Effector memory CD8-positive, alpha-beta T cell (primary cell): ENCODE results near the gene CACNA1C.
"Not testable (repeated sequence)": the region's sequence is repeated elsewhere in the genome, so short reads cannot be mapped to it uniquely, and the experiment has no call there.

Experiments used
- ATAC-seq: fragments of 150-1000 bp; cut with Tn5 transposase; replicated peaks from 2 replicates; pipeline ENCODE4 v1.10.0; 2021; ENCODE audit warnings: mild to moderate bottlenecking, moderate library complexity
- DNase-seq, 3 experiments: peaks; one replicate each; pipeline ENCODE4 v3.0.0; 2021
- H3K27ac Mint-ChIP-seq, 2 donors: one replicate each; pipeline ENCODE4 v1.8.0; 2022; ENCODE audit warnings: mild to moderate bottlenecking in 2 of 2, mixed read lengths in 2 of 2, moderate library complexity in 2 of 2
- H3K27me3 Mint-ChIP-seq, 2 donors: one replicate each; pipeline ENCODE4 v1.8.0; 2022; ENCODE audit warnings: mixed read lengths in 2 of 2
- H3K36me3 Mint-ChIP-seq: one replicate; pipeline ENCODE4 v1.8.0; 2022; ENCODE audit warnings: mild to moderate bottlenecking, moderate library complexity, mixed read lengths; ENCODE audit not compliant: insufficient read depth
- H3K4me1 Mint-ChIP-seq, 2 donors: one replicate each; pipeline ENCODE4 v1.8.0; 2022; ENCODE audit warnings: low read depth in 2 of 2, mixed read lengths in 2 of 2
- H3K4me3 Mint-ChIP-seq, 2 donors: one replicate each; pipeline ENCODE4 v1.8.0; 2022; ENCODE audit warnings: mild to moderate bottlenecking in 2 of 2, mixed read lengths in 2 of 2, moderate library complexity in 2 of 2
- H3K9me3 Mint-ChIP-seq, 2 donors: one replicate each; pipeline ENCODE4 v1.8.0; 2022; ENCODE audit warnings: mixed read lengths in 2 of 2

The CACNA1C gene

DNA sequence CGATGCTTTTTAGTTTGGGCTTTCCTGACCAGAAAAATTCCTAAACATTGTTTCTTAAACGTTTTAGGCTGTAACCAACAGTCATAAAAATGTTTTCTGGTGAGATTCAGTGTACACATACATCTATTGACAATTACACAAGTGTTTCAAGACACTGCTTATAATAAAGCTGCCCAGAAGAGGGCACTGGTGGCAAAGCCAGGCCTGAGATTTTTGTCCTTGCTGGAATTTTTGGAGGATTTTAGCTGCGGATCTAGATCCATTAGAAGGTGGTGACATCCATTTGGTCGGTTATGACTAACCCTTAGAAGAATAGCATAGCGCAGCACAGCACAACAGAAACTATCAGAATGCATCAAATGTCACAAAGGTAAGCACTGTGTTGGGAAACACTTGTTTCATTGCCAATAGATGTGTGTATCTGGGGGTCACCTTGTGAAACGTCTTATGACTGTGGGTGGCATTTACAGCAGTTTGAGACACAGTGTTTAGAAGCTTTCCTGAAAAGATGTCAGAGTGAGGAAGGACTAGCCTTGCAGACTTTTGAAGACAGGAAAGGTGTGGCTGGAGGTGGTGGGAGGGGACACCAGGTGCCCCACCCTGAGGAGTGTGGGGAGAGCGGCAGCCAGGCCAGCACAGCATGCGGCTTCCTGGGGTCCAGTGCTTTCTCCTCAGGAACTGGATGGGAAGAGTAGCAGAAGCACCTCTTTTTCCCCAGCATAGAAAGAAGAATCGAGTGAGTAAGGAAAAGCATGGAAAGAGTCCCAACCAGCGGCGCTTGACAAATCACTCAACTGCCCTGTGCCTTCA is 687.2 kb downstream of the CACNA1C start:
- Mint-ChIP-seq H3K4me3 (no peak overlapping the region), H3K27ac (peak overlapping the region in 1 of 2 donors; percentile 41), H3K27me3 (peaks cover 18 to 46% of the 10 kb centered on the region in 2 donors), H3K4me1 (peaks cover 4 to 5% of the 10 kb centered on the region in 2 donors), H3K9me3 (no peaks in the 10 kb centered on the region), H3K36me3 (no peaks in the 10 kb centered on the region)
- ATAC-seq, result no peak
- DNase-seq, result no peak

DNA sequence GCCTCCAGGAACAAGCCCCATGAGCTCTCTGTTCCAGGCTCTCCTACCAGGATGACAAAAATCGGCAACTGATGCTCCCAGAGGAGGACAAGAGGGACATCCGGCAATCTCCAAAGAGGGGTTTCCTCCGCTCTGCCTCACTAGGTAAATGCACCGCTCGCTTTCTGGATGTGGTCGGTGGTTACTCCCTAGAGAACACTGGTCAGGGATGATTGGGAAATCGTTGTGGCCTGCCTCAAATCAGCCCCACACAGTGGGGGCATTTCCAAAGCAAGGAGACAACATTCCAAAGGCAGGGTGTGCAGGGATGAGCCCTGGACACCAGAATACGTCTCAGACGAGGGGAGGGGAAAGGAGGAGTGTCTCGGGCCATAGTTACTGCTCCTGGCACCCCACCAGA is 689.2 kb downstream of the CACNA1C start:
- not testable (repeated sequence) for DNase-seq, H3K4me1 Mint-ChIP-seq, H3K4me3 Mint-ChIP-seq, H3K36me3 Mint-ChIP-seq, H3K27ac Mint-ChIP-seq, H3K9me3 Mint-ChIP-seq, ATAC-seq
- H3K27me3 Mint-ChIP-seq, result peaks cover 11 to 41% of the 10 kb centered on the region in 2 donors

GRCh38 chr12:2743478-2743877 is 690.7 kb downstream of the CACNA1C start:
- DNase-seq, result no peak
- no peak overlapping the region for H3K27ac Mint-ChIP-seq
- H3K9me3 Mint-ChIP-seq, result no peaks in the 10 kb centered on the region
- H3K36me3 Mint-ChIP-seq, result no peaks in the 10 kb centered on the region
- peaks cover 4 to 5% of the 10 kb centered on the region in 2 donors for H3K4me1 Mint-ChIP-seq
- ATAC-seq, result no peak
- no peak overlapping the region for H3K4me3 Mint-ChIP-seq
- peaks cover 24 to 45% of the 10 kb centered on the region in 2 donors for H3K27me3 Mint-ChIP-seq

- H3K27ac Mint-ChIP-seq, result no peak overlapping the region
- H3K9me3 Mint-ChIP-seq, result no peaks in the 10 kb centered on the region
- no peaks in the 10 kb centered on the region for H3K4me1 Mint-ChIP-seq
- ATAC-seq, result no peak
- no peak overlapping the region for H3K4me3 Mint-ChIP-seq
- H3K36me3 Mint-ChIP-seq, result no peaks in the 10 kb centered on the region
- H3K27me3 Mint-ChIP-seq, result peaks cover 25 to 51% of the 10 kb centered on the region in 2 donors
- DNase-seq, result no peak
Measured at GRCh38 chr12:2745655-2746054, 692.9 kb downstream of the CACNA1C start.
